H9 (cell line): ENCODE measurements around the gene BCL2L2. TPM values are rescaled to one million over a fixed set of nuclear protein-coding genes. Genes with fewer than 3 reads are reported as not detected.

Source experiments
- DNase-seq: peaks from one replicate; pipeline ENCODE4 v3.0.0-alpha.2; 2017
- H2AFZ ChIP-seq: one replicate; pipeline ENCODE4 v1.6.1; 2013; ENCODE audit warnings: mild to moderate bottlenecking, low read length, control low read depth, moderate library complexity
- H2AK5ac ChIP-seq: 2 replicates; pipeline ENCODE4 v1.6.1; 2013; ENCODE audit warnings: low read length, control low read depth, mixed read lengths; ENCODE audit not compliant: insufficient read length
- H2BK120ac ChIP-seq: one replicate; pipeline ENCODE4 v1.6.1; 2013; ENCODE audit warnings: low read depth, mild to moderate bottlenecking, low read length, control low read depth, inconsistent platforms; ENCODE audit not compliant: poor library complexity, severe bottlenecking
- H2BK12ac ChIP-seq: 2 replicates; pipeline ENCODE4 v1.6.1; 2013; ENCODE audit warnings: low read length, control low read depth, mixed read lengths, low read depth; ENCODE audit not compliant: insufficient read length
- H2BK15ac ChIP-seq: 2 replicates; pipeline ENCODE4 v1.6.1; 2013; ENCODE audit warnings: low read depth, low read length, control low read depth
- H2BK20ac ChIP-seq: one replicate; pipeline ENCODE4 v1.6.1; 2013; ENCODE audit warnings: low read depth, mild to moderate bottlenecking, low read length, control low read depth, inconsistent platforms; ENCODE audit not compliant: poor library complexity, severe bottlenecking
- H2BK5ac ChIP-seq: 2 replicates; pipeline ENCODE4 v1.6.1; 2013; ENCODE audit warnings: low read length, control low read depth, mixed read lengths; ENCODE audit not compliant: insufficient read length
- H3K14ac ChIP-seq: 2 replicates; pipeline ENCODE4 v1.6.1; 2013; ENCODE audit warnings: low read length, control low read depth; ENCODE audit not compliant: insufficient read depth
- H3K18ac ChIP-seq: 2 replicates; pipeline ENCODE4 v1.6.1; 2013; ENCODE audit warnings: low read depth, mild to moderate bottlenecking, mixed read lengths, low read length, control low read depth; ENCODE audit not compliant: insufficient read length
- H3K23ac ChIP-seq: 2 replicates; pipeline ENCODE4 v1.6.1; 2013; ENCODE audit warnings: low read length, control low read depth, mixed read lengths, low read depth; ENCODE audit not compliant: insufficient read length
- H3K23me2 ChIP-seq: 2 replicates; pipeline ENCODE4 v1.6.1; 2013; ENCODE audit warnings: low read depth, mild to moderate bottlenecking, mixed read lengths, low read length, control low read depth; ENCODE audit not compliant: insufficient read length, poor library complexity, severe bottlenecking
- H3K27ac ChIP-seq: 2 replicates; pipeline ENCODE4 v1.5.1; 2013; ENCODE audit warnings: low read length, control low read depth, mixed read lengths, low read depth; ENCODE audit not compliant: insufficient read length
- H3K27me3 ChIP-seq: 2 replicates; pipeline ENCODE4 v1.6.1; 2013; ENCODE audit warnings: low read length, control low read depth, inconsistent platforms; ENCODE audit not compliant: insufficient read depth
- H3K4ac ChIP-seq: 2 replicates; pipeline ENCODE4 v1.6.1; 2013; ENCODE audit warnings: low read depth, mild to moderate bottlenecking, control low read depth, inconsistent platforms, low read length, moderate library complexity
- H3K4me1 ChIP-seq: 2 replicates; pipeline ENCODE4 v1.6.1; 2013; ENCODE audit warnings: low read length, control low read depth, inconsistent platforms; ENCODE audit not compliant: insufficient read depth
- H3K4me2 ChIP-seq: 2 replicates; pipeline ENCODE4 v1.6.1; 2013; ENCODE audit warnings: low read length, control low read depth, mixed read lengths; ENCODE audit not compliant: insufficient read length, insufficient read depth
- H3K56ac ChIP-seq: 2 replicates; pipeline ENCODE4 v1.6.1; 2013; ENCODE audit warnings: low read depth, mild to moderate bottlenecking, mixed read lengths, low read length, control low read depth; ENCODE audit not compliant: insufficient read length
- H3K79me1 ChIP-seq: 2 replicates; pipeline ENCODE4 v1.6.1; 2013; ENCODE audit warnings: low read depth, mild to moderate bottlenecking, moderate library complexity, low read length, control low read depth, inconsistent platforms; ENCODE audit not compliant: insufficient read depth, poor library complexity, severe bottlenecking
- H3K79me2 ChIP-seq: 2 replicates; pipeline ENCODE4 v1.6.1; 2013; ENCODE audit warnings: low read length, control low read depth, inconsistent platforms; ENCODE audit not compliant: insufficient read depth
- H3K9ac ChIP-seq: 2 replicates; pipeline ENCODE4 v1.6.1; 2013; ENCODE audit warnings: low read length, control low read depth, mixed read lengths; ENCODE audit not compliant: insufficient read length; ENCODE audit errors: extremely low read depth
- H3K9me3 ChIP-seq: one replicate; pipeline ENCODE4 v1.6.1; 2013; ENCODE audit warnings: low read depth, low read length, inconsistent platforms; ENCODE audit not compliant: control insufficient read depth
- H3T11ph ChIP-seq: one replicate; pipeline ENCODE4 v1.6.1; 2013; ENCODE audit warnings: mild to moderate bottlenecking, low read length, control low read depth, inconsistent platforms
- H4K20me1 ChIP-seq: one replicate; pipeline ENCODE4 v1.6.1; 2013; ENCODE audit not compliant: control insufficient read depth, insufficient read length, insufficient read depth
- H4K5ac ChIP-seq: 2 replicates; pipeline ENCODE4 v1.6.1; 2013; ENCODE audit warnings: low read depth, mild to moderate bottlenecking, mixed read lengths, low read length, control low read depth; ENCODE audit not compliant: insufficient read length
- H4K8ac ChIP-seq: replicated peaks from 2 replicates; pipeline ENCODE4 v1.6.1; 2013; ENCODE audit warnings: low read length, control low read depth, mixed read lengths, low read depth; ENCODE audit not compliant: insufficient read length
- H4K91ac ChIP-seq: 2 replicates; pipeline ENCODE4 v1.6.1; 2013; ENCODE audit warnings: low read depth, mild to moderate bottlenecking, moderate library complexity, mixed read lengths, low read length, control low read depth; ENCODE audit not compliant: insufficient read length
- H3K27ac Mint-ChIP-seq, 3 experiments: 2 replicates in 2 of 3; 3 replicates in 1 of 3; pipeline ENCODE4 v1.8.0; 2020 to 2021; ENCODE audit warnings: mixed read lengths in 3 of 3, mild to moderate bottlenecking in 1 of 3, moderate library complexity in 1 of 3
- H3K27me3 Mint-ChIP-seq: 2 replicates; pipeline ENCODE4 v1.8.0; 2021; ENCODE audit warnings: low read depth, mild to moderate bottlenecking, moderate library complexity, mixed read lengths
- H3K36me3 Mint-ChIP-seq, 3 experiments: 2 replicates in 2 of 3; 3 replicates in 1 of 3; pipeline ENCODE4 v1.8.0; 2020 to 2021; ENCODE audit warnings: low read depth in 3 of 3, mixed read lengths in 3 of 3; ENCODE audit not compliant: insufficient read depth in 1 of 3
- H3K4me1 Mint-ChIP-seq, 2 experiments: 2 replicates each; pipeline ENCODE4 v1.8.0; 2020; ENCODE audit warnings: mixed read lengths in 2 of 2
- H3K4me3 Mint-ChIP-seq, 2 experiments: 2 replicates in 1 of 2; 3 replicates in 1 of 2; pipeline ENCODE4 v1.8.0; 2020 to 2021; ENCODE audit warnings: mild to moderate bottlenecking in 2 of 2, mixed read lengths in 2 of 2, moderate library complexity in 1 of 2
- H3K9me3 Mint-ChIP-seq, 2 experiments: 2 replicates in 1 of 2; 3 replicates in 1 of 2; pipeline ENCODE4 v1.8.0; 2020; ENCODE audit warnings: mild to moderate bottlenecking in 2 of 2, mixed read lengths in 2 of 2, moderate library complexity in 1 of 2
- WGBS: extraction: QIAGEN DNeasy Blood & Tissue Kit; methylation state at CpG from one replicate; pipeline ENCODE4 v1.1.7; 2013; ENCODE audit warnings: missing lambda C conversion rate, low lambda C conversion rate, mixed read lengths; ENCODE audit not compliant: insufficient read length; ENCODE audit errors: extremely low coverage; 5-methylcytosine and 5-hydroxymethylcytosine counted together
- total RNA-seq: library from RNA; stranded (reverse); gene quantifications from 2 replicates; pipeline ENCODE4 v1.2.1, GENCODE V29; 2021
- TF ChIP-seq, protein P1 (sequence below): fragments of 200-600 bp; sonication (generic); conservative IDR thresholded peaks from 3 replicates; pipeline ENCODE4 v1.8.0; 2021; ENCODE audit warnings: antibody characterized with exemption, mild to moderate bottlenecking

BCL2L2 gene
- total RNA-seq, 1 experiment from 2014 or later: 8.4 TPM

DNA sequence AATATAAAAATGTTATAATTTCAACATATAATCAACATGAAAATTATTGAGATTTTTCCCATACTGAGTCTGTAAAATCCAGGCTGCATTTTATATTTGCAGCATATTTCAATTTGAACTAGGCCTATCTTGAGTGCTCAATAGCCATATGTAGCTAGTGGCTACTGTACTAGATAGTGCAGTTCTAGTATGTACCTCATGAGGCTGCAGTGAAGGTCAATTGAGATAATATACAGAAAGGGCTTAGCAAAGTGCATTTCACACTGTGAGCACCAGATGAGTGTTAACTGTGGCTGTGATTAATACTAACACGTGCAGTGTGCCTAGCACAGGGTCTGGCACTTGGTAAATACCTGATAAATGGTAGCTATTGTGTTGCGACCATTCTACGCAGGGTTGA is 51.4 kb downstream of the BCL2L2 start:
- 0 out of 2 replicates have a peak, but pooled peaks cover under 1% of the 10 kb centered on the region for H3K4me1 ChIP-seq
- Mint-ChIP-seq H3K36me3 (peaks cover 17 to 53% (median 39%) of the 10 kb centered on the region in 3 experiments), H3K4me1 (peaks cover 15 to 16% of the 10 kb centered on the region in 2 experiments), H3K27ac (no peak overlapping the region), H3K4me3 (no peak overlapping the region), H3K27me3 (peaks cover 21% of the 10 kb centered on the region), H3K9me3 (no peaks in the 10 kb centered on the region)
- no peak overlapping the region for H2BK20ac ChIP-seq
- no peak overlapping the region for H3K56ac ChIP-seq
- H3K23me2 ChIP-seq: no peaks in the 10 kb centered on the region
- H3K27ac ChIP-seq: no peak overlapping the region
- H2BK120ac ChIP-seq: no peak overlapping the region
- H2BK5ac ChIP-seq: no peak overlapping the region
- no peak overlapping the region for H3K14ac ChIP-seq
- H4K8ac ChIP-seq: no peak overlapping the region
- WGBS: no CpG with 5 or more reads among the region's 3 CpGs
- H2AK5ac ChIP-seq: no peak overlapping the region
- no peaks in the 10 kb centered on the region for H3K79me2 ChIP-seq
- H3K9ac ChIP-seq: no peak overlapping the region
- no peak overlapping the region for H4K91ac ChIP-seq
- no peak overlapping the region for H4K5ac ChIP-seq
- TF ChIP-seq, protein P1, sequence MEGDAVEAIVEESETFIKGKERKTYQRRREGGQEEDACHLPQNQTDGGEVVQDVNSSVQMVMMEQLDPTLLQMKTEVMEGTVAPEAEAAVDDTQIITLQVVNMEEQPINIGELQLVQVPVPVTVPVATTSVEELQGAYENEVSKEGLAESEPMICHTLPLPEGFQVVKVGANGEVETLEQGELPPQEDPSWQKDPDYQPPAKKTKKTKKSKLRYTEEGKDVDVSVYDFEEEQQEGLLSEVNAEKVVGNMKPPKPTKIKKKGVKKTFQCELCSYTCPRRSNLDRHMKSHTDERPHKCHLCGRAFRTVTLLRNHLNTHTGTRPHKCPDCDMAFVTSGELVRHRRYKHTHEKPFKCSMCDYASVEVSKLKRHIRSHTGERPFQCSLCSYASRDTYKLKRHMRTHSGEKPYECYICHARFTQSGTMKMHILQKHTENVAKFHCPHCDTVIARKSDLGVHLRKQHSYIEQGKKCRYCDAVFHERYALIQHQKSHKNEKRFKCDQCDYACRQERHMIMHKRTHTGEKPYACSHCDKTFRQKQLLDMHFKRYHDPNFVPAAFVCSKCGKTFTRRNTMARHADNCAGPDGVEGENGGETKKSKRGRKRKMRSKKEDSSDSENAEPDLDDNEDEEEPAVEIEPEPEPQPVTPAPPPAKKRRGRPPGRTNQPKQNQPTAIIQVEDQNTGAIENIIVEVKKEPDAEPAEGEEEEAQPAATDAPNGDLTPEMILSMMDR: no peak
- H3K23ac ChIP-seq: no peak overlapping the region
- no peak overlapping the region for H3K4ac ChIP-seq
- DNase-seq: no peak
- H3T11ph ChIP-seq: no peak overlapping the region
- H2BK15ac ChIP-seq: no peak overlapping the region
- no peaks in the 10 kb centered on the region; the same call in 1 of the 2 replicates for H3K27me3 ChIP-seq
- no peaks in the 10 kb centered on the region for H3K79me1 ChIP-seq
- no peak overlapping the region for H2AFZ ChIP-seq
- H3K4me2 ChIP-seq: no peak overlapping the region
- no peaks in the 10 kb centered on the region for H3K9me3 ChIP-seq
- H4K20me1 ChIP-seq: no peaks in the 10 kb centered on the region
- H2BK12ac ChIP-seq: no peak overlapping the region
- H3K18ac ChIP-seq: no peak overlapping the region
